Left kidney (tissue), 1 donor: ENCODE measurements around the gene FADS6. TPM values are rescaled to one million over a fixed set of nuclear protein-coding genes. Genes with fewer than 3 reads are reported as not detected.

ENCODE experiments used
- polyA plus RNA-seq: library from polyadenylated mRNA; unstranded; fragments of 120-200 nt; gene quantifications from one replicate; pipeline ENCODE4 v1.2.1, GENCODE V29; 2013; ENCODE audit not compliant: insufficient read length

Gene FADS6
- polyA plus RNA-seq, 1 donor: 0.80 TPM

Other genes with a start within 250 kb of the FADS6 start
- gene CD300LF, start 180.7 kb downstream of the FADS6 start, polyA plus RNA-seq: 0.23 TPM
- gene RAB37, start 156.4 kb downstream of the FADS6 start, polyA plus RNA-seq: 6.6 TPM
- gene NHERF1, start 145.0 kb downstream of the FADS6 start, polyA plus RNA-seq: 163 TPM
- gene NAT9, start 117.3 kb downstream of the FADS6 start, polyA plus RNA-seq: 46.7 TPM
- gene GRIN2C, start 33.7 kb downstream of the FADS6 start, polyA plus RNA-seq: 0.18 TPM
- gene FDXR, start 20.6 kb downstream of the FADS6 start, polyA plus RNA-seq: 6.5 TPM
- 0.70 TPM for gene USH1G, start 29.6 kb upstream of the FADS6 start, polyA plus RNA-seq
- gene OTOP2, start 30.6 kb upstream of the FADS6 start, polyA plus RNA-seq: not detected
- not detected for gene OTOP3, start 42.3 kb upstream of the FADS6 start, polyA plus RNA-seq
- gene HID1, start 79.1 kb upstream of the FADS6 start, polyA plus RNA-seq: 10.8 TPM
- 8.0 TPM for gene CDR2L, start 94.0 kb upstream of the FADS6 start, polyA plus RNA-seq
- gene MRPL58, start 119.0 kb upstream of the FADS6 start, polyA plus RNA-seq: 28.0 TPM
- 325 TPM for gene ATP5PD, start 153.3 kb upstream of the FADS6 start, polyA plus RNA-seq
- gene KCTD2, start 153.6 kb upstream of the FADS6 start, polyA plus RNA-seq: 30.4 TPM
- 29.5 TPM for gene SLC16A5, start 194.3 kb upstream of the FADS6 start, polyA plus RNA-seq
- 14.0 TPM for gene ARMC7, start 216.3 kb upstream of the FADS6 start, polyA plus RNA-seq
- 40.0 TPM for gene NT5C, start 238.1 kb upstream of the FADS6 start, polyA plus RNA-seq